ENCODE data around the gene GAPVD1. TPM values are rescaled to one million over a fixed set of nuclear protein-coding genes. Genes with fewer than 3 reads are reported as not detected.

Gene GAPVD1
- total and polyA plus RNA-seq, 10 of the 15 experiments (the other 5 are each of a cell fraction or from before 2014, with no cell fraction given): 4.3 to 36.6 (median 25.9) TPM

DNA sequence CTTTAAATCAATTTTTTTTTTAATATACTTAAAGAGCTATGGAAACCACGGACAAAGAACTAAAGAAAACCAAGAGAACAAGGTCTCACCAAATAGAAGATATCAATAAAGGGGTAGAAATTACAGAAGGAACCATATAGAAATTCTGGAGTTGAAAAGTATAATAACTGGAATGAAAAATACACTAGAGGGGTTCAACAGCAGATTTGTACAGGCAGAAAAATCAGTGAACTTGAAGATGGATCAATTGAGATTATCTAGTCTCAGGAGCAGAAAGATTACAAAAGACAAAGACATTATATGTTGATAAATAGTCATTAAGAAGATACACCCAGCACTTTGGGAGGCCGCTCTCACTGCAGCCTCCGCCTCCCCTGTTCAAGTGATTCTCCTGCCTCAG lies 56.1 kb downstream of the GAPVD1 start:
- intact Hi-C loops (cut with micrococcal nuclease; ENCODE audit: unreplicated experiment): no loop called here
- TF ChIP-seq, protein P1, sequence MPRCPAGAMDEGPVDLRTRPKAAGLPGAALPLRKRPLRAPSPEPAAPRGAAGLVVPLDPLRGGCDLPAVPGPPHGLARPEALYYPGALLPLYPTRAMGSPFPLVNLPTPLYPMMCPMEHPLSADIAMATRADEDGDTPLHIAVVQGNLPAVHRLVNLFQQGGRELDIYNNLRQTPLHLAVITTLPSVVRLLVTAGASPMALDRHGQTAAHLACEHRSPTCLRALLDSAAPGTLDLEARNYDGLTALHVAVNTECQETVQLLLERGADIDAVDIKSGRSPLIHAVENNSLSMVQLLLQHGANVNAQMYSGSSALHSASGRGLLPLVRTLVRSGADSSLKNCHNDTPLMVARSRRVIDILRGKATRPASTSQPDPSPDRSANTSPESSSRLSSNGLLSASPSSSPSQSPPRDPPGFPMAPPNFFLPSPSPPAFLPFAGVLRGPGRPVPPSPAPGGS (IDR thresholded peaks at IDR 0.05; ENCODE audit: borderline replicate concordance, insufficient read depth, low read depth, low read length, poor library complexity, severe bottlenecking): no peak
- TF ChIP-seq ZSCAN29 (IDR thresholded peaks at IDR 0.05): no peak
- no peak for TF ChIP-seq IKZF2 (IDR thresholded peaks at IDR 0.05)
- no peak for TF ChIP-seq POLR2A (IDR thresholded peaks at IDR 0.05; ENCODE audit: low read depth, low read length)
- TF ChIP-seq KDM1A (IDR thresholded peaks at IDR 0.05; ENCODE audit: borderline replicate concordance): no peak
- no peak for TF ChIP-seq RB1 (IDR thresholded peaks at IDR 0.05; ENCODE audit: borderline replicate concordance)
- TF ChIP-seq DPF2 (IDR thresholded peaks at IDR 0.05): no peak
- TF ChIP-seq ZBED1 (IDR thresholded peaks at IDR 0.05; ENCODE audit: borderline replicate concordance): no peak
- no peak for TF ChIP-seq NRF1 (conservative IDR thresholded peaks at IDR 0.05; ENCODE audit: low read depth, low read length)
- TF ChIP-seq TCF3 (IDR thresholded peaks at IDR 0.05; ENCODE audit: borderline replicate concordance, insufficient read depth, low read depth, low read length): no peak
- TF ChIP-seq, protein P2, sequence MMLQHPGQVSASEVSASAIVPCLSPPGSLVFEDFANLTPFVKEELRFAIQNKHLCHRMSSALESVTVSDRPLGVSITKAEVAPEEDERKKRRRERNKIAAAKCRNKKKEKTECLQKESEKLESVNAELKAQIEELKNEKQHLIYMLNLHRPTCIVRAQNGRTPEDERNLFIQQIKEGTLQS (IDR thresholded peaks at IDR 0.05; ENCODE audit: borderline replicate concordance, extremely low read depth, low read depth, low read length): no peak
- no peak for TF ChIP-seq SUPT20H (IDR thresholded peaks at IDR 0.05; ENCODE audit: borderline replicate concordance, control insufficient read depth, low read depth, low read length)
- TF ChIP-seq, protein P3, sequence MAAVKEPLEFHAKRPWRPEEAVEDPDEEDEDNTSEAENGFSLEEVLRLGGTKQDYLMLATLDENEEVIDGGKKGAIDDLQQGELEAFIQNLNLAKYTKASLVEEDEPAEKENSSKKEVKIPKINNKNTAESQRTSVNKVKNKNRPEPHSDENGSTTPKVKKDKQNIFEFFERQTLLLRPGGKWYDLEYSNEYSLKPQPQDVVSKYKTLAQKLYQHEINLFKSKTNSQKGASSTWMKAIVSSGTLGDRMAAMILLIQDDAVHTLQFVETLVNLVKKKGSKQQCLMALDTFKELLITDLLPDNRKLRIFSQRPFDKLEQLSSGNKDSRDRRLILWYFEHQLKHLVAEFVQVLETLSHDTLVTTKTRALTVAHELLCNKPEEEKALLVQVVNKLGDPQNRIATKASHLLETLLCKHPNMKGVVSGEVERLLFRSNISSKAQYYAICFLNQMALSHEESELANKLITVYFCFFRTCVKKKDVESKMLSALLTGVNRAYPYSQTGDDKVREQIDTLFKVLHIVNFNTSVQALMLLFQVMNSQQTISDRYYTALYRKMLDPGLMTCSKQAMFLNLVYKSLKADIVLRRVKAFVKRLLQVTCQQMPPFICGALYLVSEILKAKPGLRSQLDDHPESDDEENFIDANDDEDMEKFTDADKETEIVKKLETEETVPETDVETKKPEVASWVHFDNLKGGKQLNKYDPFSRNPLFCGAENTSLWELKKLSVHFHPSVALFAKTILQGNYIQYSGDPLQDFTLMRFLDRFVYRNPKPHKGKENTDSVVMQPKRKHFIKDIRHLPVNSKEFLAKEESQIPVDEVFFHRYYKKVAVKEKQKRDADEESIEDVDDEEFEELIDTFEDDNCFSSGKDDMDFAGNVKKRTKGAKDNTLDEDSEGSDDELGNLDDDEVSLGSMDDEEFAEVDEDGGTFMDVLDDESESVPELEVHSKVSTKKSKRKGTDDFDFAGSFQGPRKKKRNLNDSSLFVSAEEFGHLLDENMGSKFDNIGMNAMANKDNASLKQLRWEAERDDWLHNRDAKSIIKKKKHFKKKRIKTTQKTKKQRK (IDR thresholded peaks at IDR 0.05; ENCODE audit: low read depth, low read length): no peak
- TF ChIP-seq, protein P4, sequence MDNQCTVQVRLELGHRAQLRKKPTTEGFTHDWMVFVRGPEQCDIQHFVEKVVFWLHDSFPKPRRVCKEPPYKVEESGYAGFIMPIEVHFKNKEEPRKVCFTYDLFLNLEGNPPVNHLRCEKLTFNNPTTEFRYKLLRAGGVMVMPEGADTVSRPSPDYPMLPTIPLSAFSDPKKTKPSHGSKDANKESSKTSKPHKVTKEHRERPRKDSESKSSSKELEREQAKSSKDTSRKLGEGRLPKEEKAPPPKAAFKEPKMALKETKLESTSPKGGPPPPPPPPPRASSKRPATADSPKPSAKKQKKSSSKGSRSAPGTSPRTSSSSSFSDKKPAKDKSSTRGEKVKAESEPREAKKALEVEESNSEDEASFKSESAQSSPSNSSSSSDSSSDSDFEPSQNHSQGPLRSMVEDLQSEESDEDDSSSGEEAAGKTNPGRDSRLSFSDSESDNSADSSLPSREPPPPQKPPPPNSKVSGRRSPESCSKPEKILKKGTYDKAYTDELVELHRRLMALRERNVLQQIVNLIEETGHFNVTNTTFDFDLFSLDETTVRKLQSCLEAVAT (IDR thresholded peaks at IDR 0.05): no peak
- no peak for TF ChIP-seq YY1 (IDR thresholded peaks at IDR 0.05; ENCODE audit: low read depth, low read length)
- TF ChIP-seq BMI1 (IDR thresholded peaks at IDR 0.05; ENCODE audit: borderline replicate concordance): no peak
- TF ChIP-seq RAD51 (IDR thresholded peaks at IDR 0.05): no peak
- SMC1A ChIA-PET (ENCODE audit: uncharacterized antibody, unreplicated experiment): no interaction called here
- RAD21 ChIA-PET (ENCODE audit: unreplicated experiment): no interaction called here
- DNase-seq (ENCODE audit: low read depth, low spot score): no peak
- H3K4me2 ChIP-seq (ENCODE audit: control insufficient read depth, insufficient read depth): no peak overlapping the region
- no peaks in the 10 kb centered on the region for H3K79me2 ChIP-seq (ENCODE audit: control insufficient read depth, insufficient read depth, low read length)
- H3K27ac ChIP-seq (ENCODE audit: control insufficient read depth, insufficient read depth): no peak overlapping the region
- H3K36me3 ChIP-seq (ENCODE audit: control insufficient read depth in 2 of 2, insufficient read depth in 2 of 2, low read length in 1 of 2): peaks cover 5 to 14% of the 10 kb centered on the region in 2 experiments; a peak in 3 of 4 replicates
- no peaks in the 10 kb centered on the region for H3K4me1 ChIP-seq (ENCODE audit: control insufficient read depth, insufficient read depth, low read length)
- BruUV-seq (replicated peaks): no TSS peak
- H2AFZ ChIP-seq (ENCODE audit: control insufficient read depth, low read depth, low read length): no peak overlapping the region
- no peaks in the 10 kb centered on the region for H3K27me3 ChIP-seq (replicated peaks in 1 of 2; ENCODE audit: control insufficient read depth in 2 of 2, insufficient read depth in 2 of 2, low read length in 1 of 2)
- in situ Hi-C loops (cut with MboI): no loop called here
- POLR2A ChIA-PET: interaction anchor here (0.7 kb wide), 1 partner anchor 77 kb away, joined by 3 read pairs; the partner anchor contains the start of gene HSPA5
- no peaks in the 10 kb centered on the region for H4K20me1 ChIP-seq (ENCODE audit: control insufficient read depth, insufficient read depth)
- CTCF ChIA-PET: no interaction called here
- no peak overlapping the region for H3K4me3 ChIP-seq
- 94% methylated on average over 3 of the region's 3 CpGs for WGBS (ENCODE audit: insufficient coverage, insufficient replicate concordance, low lambda C conversion rate, missing lambda C conversion rate)
- H3K9ac ChIP-seq (ENCODE audit: control insufficient read depth, insufficient read depth, low read length): no peak overlapping the region
- ATAC-seq: no peak
- H3K9me3 ChIP-seq (replicated peaks; ENCODE audit: control insufficient read depth, insufficient read depth, low read length): peaks cover 6% of the 10 kb centered on the region; the same call in 2 of the 3 replicates
- no peak for FAIRE-seq

All from GM12878 (cell line).